PC-9 (cell line): ENCODE results near the gene MMP21.

Source experiments
- EZH2 ChIP-seq: fragments of 200-600 bp; sonication (generic); IDR thresholded peaks from 2 replicates; pipeline ENCODE4 v1.8.0; 2017; ENCODE audit warnings: antibody characterized with exemption, low read depth
- TF ChIP-seq, protein P1 (sequence below): fragments of 200-600 bp; sonication (generic); conservative IDR thresholded peaks from 2 replicates; pipeline ENCODE4 v1.6.1; 2017; ENCODE audit warnings: mixed run types, antibody characterized with exemption, mild to moderate bottlenecking, moderate library complexity

DNA sequence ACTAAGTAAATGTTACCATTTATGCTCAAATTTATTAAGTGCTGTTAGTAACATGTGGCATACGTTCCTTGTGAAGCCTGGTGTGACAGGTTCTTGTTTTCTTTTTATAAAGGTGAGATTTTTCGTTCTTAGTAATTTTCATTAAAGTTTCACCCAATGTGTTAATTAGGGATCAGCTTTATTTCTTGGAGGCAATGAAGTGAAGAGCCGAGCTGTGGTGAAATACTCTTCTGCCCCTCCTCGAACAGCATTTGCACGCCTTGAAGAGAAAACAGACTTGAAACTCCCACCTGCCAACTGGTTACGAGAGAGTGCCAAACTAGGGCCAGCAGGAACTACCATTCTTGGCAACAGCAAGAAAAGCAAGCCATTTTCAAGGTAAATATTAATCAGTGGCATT, 54.6 kb downstream of the MMP21 start:
- TF ChIP-seq, protein P1, sequence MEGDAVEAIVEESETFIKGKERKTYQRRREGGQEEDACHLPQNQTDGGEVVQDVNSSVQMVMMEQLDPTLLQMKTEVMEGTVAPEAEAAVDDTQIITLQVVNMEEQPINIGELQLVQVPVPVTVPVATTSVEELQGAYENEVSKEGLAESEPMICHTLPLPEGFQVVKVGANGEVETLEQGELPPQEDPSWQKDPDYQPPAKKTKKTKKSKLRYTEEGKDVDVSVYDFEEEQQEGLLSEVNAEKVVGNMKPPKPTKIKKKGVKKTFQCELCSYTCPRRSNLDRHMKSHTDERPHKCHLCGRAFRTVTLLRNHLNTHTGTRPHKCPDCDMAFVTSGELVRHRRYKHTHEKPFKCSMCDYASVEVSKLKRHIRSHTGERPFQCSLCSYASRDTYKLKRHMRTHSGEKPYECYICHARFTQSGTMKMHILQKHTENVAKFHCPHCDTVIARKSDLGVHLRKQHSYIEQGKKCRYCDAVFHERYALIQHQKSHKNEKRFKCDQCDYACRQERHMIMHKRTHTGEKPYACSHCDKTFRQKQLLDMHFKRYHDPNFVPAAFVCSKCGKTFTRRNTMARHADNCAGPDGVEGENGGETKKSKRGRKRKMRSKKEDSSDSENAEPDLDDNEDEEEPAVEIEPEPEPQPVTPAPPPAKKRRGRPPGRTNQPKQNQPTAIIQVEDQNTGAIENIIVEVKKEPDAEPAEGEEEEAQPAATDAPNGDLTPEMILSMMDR, result no peak
- no peak for TF ChIP-seq EZH2
